Fibroblast of the aortic adventitia (primary cell): ENCODE data around the gene CFAP298. TPM values are rescaled to one million over a fixed set of nuclear protein-coding genes. Genes with fewer than 3 reads are reported as not detected.

Source experiments
- DNase-seq: peaks from one replicate; pipeline ENCODE4 v3.0.0-alpha.2; 2010; ENCODE audit warnings: low read depth
- H3K4me3 ChIP-seq: 2 replicates; pipeline ENCODE4 v1.5.1; 2011; ENCODE audit warnings: low read depth, mild to moderate bottlenecking, control low read depth, low read length, moderate library complexity
- total RNA-seq: library from RNA; depleted of rRNA; stranded (reverse); fragments of >200 nt; gene quantifications from 2 replicates; pipeline ENCODE4 v1.2.3, GENCODE V29; 2012; ENCODE audit warnings: low replicate concordance
- TF ChIP-seq, protein P1 (sequence below): IDR thresholded peaks from 2 replicates; pipeline ENCODE4 v1.5.1; 2011; ENCODE audit warnings: mild to moderate bottlenecking, low read length, control low read depth, inconsistent platforms; ENCODE audit not compliant: insufficient read depth

The CFAP298 gene
- total RNA-seq, 1 donor = 17.9 TPM

DNA sequence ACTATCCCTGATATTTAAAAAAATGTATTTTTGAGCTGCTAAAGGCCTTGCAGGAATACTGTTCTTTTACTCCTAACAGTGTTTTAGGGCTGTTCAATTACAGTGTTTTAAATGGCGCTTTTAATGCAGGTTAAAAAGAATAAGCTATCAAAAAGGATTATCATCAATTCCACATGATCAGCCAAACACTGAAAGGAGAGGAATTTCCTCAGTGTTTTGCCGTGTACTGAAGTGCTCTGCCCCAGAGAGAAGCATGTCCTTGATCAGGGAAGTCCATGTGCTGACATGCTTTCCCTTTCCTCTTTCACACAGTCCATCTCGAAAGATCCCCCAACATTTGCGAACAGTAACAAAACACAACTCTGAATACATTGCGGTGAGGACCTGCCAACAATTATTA is 3.3 kb downstream of the CFAP298 start:
- TF ChIP-seq, protein P1, sequence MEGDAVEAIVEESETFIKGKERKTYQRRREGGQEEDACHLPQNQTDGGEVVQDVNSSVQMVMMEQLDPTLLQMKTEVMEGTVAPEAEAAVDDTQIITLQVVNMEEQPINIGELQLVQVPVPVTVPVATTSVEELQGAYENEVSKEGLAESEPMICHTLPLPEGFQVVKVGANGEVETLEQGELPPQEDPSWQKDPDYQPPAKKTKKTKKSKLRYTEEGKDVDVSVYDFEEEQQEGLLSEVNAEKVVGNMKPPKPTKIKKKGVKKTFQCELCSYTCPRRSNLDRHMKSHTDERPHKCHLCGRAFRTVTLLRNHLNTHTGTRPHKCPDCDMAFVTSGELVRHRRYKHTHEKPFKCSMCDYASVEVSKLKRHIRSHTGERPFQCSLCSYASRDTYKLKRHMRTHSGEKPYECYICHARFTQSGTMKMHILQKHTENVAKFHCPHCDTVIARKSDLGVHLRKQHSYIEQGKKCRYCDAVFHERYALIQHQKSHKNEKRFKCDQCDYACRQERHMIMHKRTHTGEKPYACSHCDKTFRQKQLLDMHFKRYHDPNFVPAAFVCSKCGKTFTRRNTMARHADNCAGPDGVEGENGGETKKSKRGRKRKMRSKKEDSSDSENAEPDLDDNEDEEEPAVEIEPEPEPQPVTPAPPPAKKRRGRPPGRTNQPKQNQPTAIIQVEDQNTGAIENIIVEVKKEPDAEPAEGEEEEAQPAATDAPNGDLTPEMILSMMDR = no peak
- DNase-seq = no peak
- H3K4me3 ChIP-seq = no peak overlapping the region

DNA sequence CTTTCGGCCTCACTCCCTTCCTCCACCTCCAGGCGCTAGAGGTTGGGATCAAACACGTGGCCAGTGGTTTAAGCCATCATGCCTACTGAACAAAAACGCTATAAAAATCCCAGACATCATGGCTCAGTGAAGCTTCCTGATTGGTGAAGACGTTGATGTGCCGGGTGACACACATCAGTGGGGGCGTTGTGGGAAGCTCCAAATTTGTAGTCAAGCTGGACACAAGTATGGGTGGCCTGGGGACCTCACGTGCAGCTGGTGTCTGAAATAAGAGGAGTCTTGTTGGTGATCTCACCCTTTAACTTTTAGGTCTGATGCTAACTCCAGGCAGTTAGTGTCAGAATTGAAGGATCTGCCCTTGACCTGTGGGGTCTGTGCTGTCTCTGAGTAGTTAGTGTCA is 6.7 kb downstream of the CFAP298 start:
- TF ChIP-seq, protein P1 = no peak
- DNase-seq = no peak
- no peak overlapping the region for H3K4me3 ChIP-seq

DNA sequence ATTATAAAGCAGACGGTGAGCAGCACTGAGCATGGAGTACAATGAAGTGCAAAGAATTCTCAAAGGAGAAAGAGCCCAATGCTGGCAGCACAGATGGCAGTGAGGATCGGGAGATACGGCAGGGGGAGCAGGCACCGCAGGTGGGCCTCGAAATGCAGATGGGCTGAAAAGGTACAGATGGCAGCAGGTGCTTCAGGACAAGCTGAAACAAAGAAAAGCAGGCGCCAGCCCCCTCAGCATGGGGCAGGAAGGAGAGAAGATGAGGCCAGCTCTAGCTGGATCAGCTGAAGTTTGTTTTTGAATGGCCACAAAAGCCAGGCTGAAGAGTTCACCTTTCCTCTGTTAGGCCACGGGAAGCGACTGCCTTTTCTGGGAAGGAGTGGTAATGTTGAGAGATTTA is 7.7 kb downstream of the CFAP298 start:
- TF ChIP-seq, protein P1 = no peak
- no peak for DNase-seq
- H3K4me3 ChIP-seq = no peak overlapping the region

DNA sequence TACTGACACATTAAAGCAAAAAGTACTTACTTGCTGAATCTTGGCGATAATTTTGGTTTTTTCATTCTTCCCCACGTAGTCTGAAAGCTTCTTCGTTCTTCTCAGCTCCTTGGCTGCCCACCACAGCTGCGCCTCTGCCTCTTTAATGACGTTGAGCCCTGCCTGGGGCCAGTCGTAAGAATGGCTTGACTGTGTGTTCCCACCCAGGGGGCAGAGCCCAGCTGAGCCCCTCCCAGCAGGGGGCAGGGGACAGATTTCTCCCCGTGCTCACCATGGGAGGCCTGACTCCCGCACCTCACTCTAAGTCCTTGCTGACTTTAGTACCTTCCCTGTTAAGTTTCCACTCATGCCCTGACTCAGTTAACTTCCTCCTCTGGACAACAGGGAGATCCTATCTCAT is 9.0 kb downstream of the CFAP298 start:
- TF ChIP-seq, protein P1 = no peak
- no peak for DNase-seq
- H3K4me3 ChIP-seq = no peak overlapping the region

DNA sequence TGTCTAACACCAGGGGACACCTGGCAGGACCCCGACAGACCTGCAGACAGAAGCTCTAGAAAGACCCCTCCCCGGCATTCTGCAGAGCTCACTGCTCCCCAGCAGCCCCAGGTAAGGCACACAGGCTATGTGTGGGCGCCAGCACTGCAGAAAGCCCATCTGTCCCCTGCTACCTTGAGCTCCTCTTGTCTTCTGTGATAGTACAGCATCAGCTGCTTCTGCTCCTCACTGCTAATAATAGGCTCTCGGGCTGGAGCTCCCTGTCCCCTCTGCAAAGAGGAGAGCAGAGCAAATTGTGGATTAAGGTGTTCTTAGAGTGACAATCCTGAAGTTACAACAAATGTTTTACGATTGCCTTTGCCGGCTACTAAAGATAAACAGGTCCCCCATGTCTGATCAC is 10.1 kb downstream of the CFAP298 start:
- TF ChIP-seq, protein P1 = no peak
- DNase-seq = no peak
- H3K4me3 ChIP-seq = no peak overlapping the region

DNA sequence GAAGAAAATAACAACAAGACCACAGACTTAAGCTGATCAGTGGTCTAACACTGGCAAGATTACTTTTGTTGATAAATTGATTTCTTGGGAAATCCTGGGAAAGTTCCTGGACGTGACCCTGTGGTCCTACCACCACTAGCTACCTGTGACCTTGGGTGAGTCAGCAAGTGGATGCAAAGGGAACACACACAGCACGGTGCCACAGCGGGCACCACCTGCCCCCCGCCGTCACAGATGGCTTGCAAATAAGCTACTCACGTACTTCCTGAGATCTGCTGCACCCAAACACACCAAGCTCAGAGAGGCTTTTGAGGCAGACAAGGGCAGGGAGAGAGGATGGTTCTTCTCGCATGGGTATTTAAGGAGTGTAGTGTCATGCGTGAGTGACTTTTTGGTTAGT is 12.7 kb downstream of the CFAP298 start:
- H3K4me3 ChIP-seq = no peak overlapping the region
- TF ChIP-seq, protein P1 = no peak

DNA sequence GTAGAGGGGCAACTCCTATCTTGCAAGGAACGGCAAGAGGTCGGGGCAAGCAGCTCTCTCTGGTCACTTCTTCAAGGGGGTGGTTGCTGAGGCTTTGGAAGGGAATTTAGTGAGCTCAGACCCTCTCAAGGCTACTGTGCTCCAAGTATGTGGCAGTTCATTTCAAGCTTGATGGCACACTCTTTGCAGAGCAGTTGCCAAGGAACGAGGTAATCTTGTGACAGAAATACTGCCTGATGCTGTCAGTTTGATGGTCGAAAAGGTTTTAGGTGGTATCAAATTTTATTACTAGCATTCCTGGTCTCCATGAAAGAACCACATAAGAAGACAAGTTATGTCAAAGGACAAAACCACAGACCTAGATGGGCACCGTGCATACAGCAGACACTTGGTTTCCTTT is 13.1 kb downstream of the CFAP298 start:
- TF ChIP-seq, protein P1 = no peak
- DNase-seq = no peak
- no peak overlapping the region for H3K4me3 ChIP-seq

More for the DNA sequence above, 12.7 kb downstream of the CFAP298 start:
- DNase-seq = no peak
